HUES6 (cell line): ENCODE data around the gene NDUFC2.
"Not testable (repeated sequence)": the region's sequence is repeated elsewhere in the genome, so short reads cannot be mapped to it uniquely, and the experiment has no call there.

ENCODE experiments used
- H3K27ac ChIP-seq: 2 replicates; pipeline ENCODE4 v1.7.0; 2013; ENCODE audit warnings: low read depth, mild to moderate bottlenecking, low read length, inconsistent platforms
- H3K27me3 ChIP-seq: 2 replicates; pipeline ENCODE4 v1.6.1; 2013; ENCODE audit warnings: low read length; ENCODE audit not compliant: control insufficient read depth, insufficient read depth
- H3K36me3 ChIP-seq: 2 replicates; pipeline ENCODE4 v1.6.1; 2013; ENCODE audit warnings: low read length; ENCODE audit not compliant: control insufficient read depth, insufficient read depth
- H3K4me1 ChIP-seq: 2 replicates; pipeline ENCODE4 v1.6.1; 2013; ENCODE audit warnings: low read length; ENCODE audit not compliant: control insufficient read depth, insufficient read depth
- H3K4me3 ChIP-seq: 2 replicates; pipeline ENCODE4 v1.5.1; 2013; ENCODE audit warnings: low read depth, low read length
- H3K9ac ChIP-seq: one replicate; pipeline ENCODE4 v1.6.1; 2013; ENCODE audit warnings: mild to moderate bottlenecking, low read length
- H3K9me3 ChIP-seq: 2 replicates; pipeline ENCODE4 v1.6.1; 2013; ENCODE audit warnings: low read depth, low read length; ENCODE audit not compliant: control insufficient read depth, insufficient read depth

Gene NDUFC2

GRCh38 chr11:78063440-78064181, 16.1 kb downstream of the NDUFC2 start, which contains the start of gene THRSP:
Gene THRSP, plus strand, starts transcription at chr11:78063861. Its CDS starts 21 bp downstream, at chr11:78063882.
- H3K4me1 ChIP-seq, result no peaks in the 10 kb centered on the region

GRCh38 chr11:78062671-78063070, 17.0 kb downstream of the NDUFC2 start:
- Histone ChIP-seq H3K9ac (no peak overlapping the region), H3K27ac (no peak overlapping the region), H3K36me3 (peaks cover 2% of the 10 kb centered on the region; the same call in 1 of the 2 replicates), H3K4me3 (no peak overlapping the region), H3K27me3 (no peaks in the 10 kb centered on the region), H3K4me1 (no peaks in the 10 kb centered on the region), H3K9me3 (no peaks in the 10 kb centered on the region)

More at GRCh38 chr11:78063440-78064181, 16.1 kb downstream of the NDUFC2 start, which contains the start of gene THRSP:
- Histone ChIP-seq H3K4me3 (no peak within 1 kb of the TSS), H3K27me3 (no peaks in the 10 kb centered on the region), H3K27ac (no peak within 1 kb of the TSS), H3K9me3 (no peaks in the 10 kb centered on the region), H3K9ac (no peak within 1 kb of the TSS), H3K36me3 (peaks cover 6% of the 10 kb centered on the region; the same call in 1 of the 2 replicates)

GRCh38 chr11:78061921-78062311, 17.7 kb downstream of the NDUFC2 start:
- Histone ChIP-seq H3K4me1 (no peaks in the 10 kb centered on the region), H3K9ac (no peak overlapping the region), H3K27me3 (no peaks in the 10 kb centered on the region), H3K27ac (no peak overlapping the region), H3K4me3 (no peak overlapping the region), H3K9me3 (no peaks in the 10 kb centered on the region), H3K36me3 (no peaks in the 10 kb centered on the region)

GRCh38 chr11:78061088-78061920, 18.4 kb downstream of the NDUFC2 start:
- Histone ChIP-seq H3K27ac (no peak overlapping the region), H3K9me3 (no peaks in the 10 kb centered on the region), H3K4me1 (no peaks in the 10 kb centered on the region), H3K4me3 (no peak overlapping the region), H3K9ac (no peak overlapping the region), H3K27me3 (no peaks in the 10 kb centered on the region), H3K36me3 (no peaks in the 10 kb centered on the region)

GRCh38 chr11:78060533-78060932, 19.1 kb downstream of the NDUFC2 start:
- Histone ChIP-seq H3K9ac (no peak overlapping the region), H3K36me3 (no peaks in the 10 kb centered on the region), H3K4me1 (no peaks in the 10 kb centered on the region), H3K27me3 (no peaks in the 10 kb centered on the region), H3K27ac (no peak overlapping the region), H3K4me3 (no peak overlapping the region), H3K9me3 (no peaks in the 10 kb centered on the region)

GRCh38 chr11:78059749-78060328, 19.8 kb downstream of the NDUFC2 start:
- H3K9me3 ChIP-seq, H3K36me3 ChIP-seq, H3K27ac ChIP-seq, H3K4me3 ChIP-seq, H3K27me3 ChIP-seq, H3K4me1 ChIP-seq, H3K9ac ChIP-seq: not testable (repeated sequence)

GRCh38 chr11:78057462-78058055, 22.1 kb downstream of the NDUFC2 start:
- Histone ChIP-seq H3K9me3 (no peaks in the 10 kb centered on the region), H3K27ac (no peak overlapping the region), H3K36me3 (no peaks in the 10 kb centered on the region), H3K27me3 (no peaks in the 10 kb centered on the region), H3K4me1 (no peaks in the 10 kb centered on the region), H3K4me3 (no peak overlapping the region), H3K9ac (no peak overlapping the region)

- Histone ChIP-seq H3K4me3 (no peak overlapping the region), H3K36me3 (no peaks in the 10 kb centered on the region), H3K9me3 (no peaks in the 10 kb centered on the region), H3K4me1 (peaks cover 5% of the 10 kb centered on the region), H3K9ac (no peak overlapping the region), H3K27ac (no peak overlapping the region), H3K27me3 (no peaks in the 10 kb centered on the region)
These were observed 23.6 kb downstream of the NDUFC2 start for GRCh38 chr11:78056093-78056492.

- H3K36me3 ChIP-seq, result no peaks in the 10 kb centered on the region
These were observed 24.7 kb downstream of the NDUFC2 start for GRCh38 chr11:78054971-78055370.

GRCh38 chr11:78050964-78051831, 28.5 kb downstream of the NDUFC2 start:
- Histone ChIP-seq H3K4me3 (no peak overlapping the region), H3K27ac (peak overlapping the region; percentile 71; the same call in 1 of the 2 replicates), H3K9ac (peak overlapping the region; percentile 50)

More at GRCh38 chr11:78054971-78055370, 24.7 kb downstream of the NDUFC2 start:
- Histone ChIP-seq H3K4me3 (no peak overlapping the region), H3K9ac (no peak overlapping the region), H3K27ac (no peak overlapping the region), H3K9me3 (no peaks in the 10 kb centered on the region), H3K4me1 (peaks cover 13% of the 10 kb centered on the region), H3K27me3 (no peaks in the 10 kb centered on the region)

More at GRCh38 chr11:78050964-78051831, 28.5 kb downstream of the NDUFC2 start:
- H3K4me1 ChIP-seq, result peaks cover 15% of the 10 kb centered on the region
- no peaks in the 10 kb centered on the region for H3K9me3 ChIP-seq
- H3K27me3 ChIP-seq, result no peaks in the 10 kb centered on the region
- H3K36me3 ChIP-seq, result no peaks in the 10 kb centered on the region
